AG09309 (cell line): ENCODE results near the gene USP1.

Experiments
- DNase-seq: peaks from one replicate; pipeline ENCODE4 v3.0.0-alpha.2; 2010; ENCODE audit warnings: low read depth
- H3K4me3 ChIP-seq: 2 replicates; pipeline ENCODE4 v1.5.1; 2011; ENCODE audit warnings: mild to moderate bottlenecking, low read depth, low read length, moderate library complexity; ENCODE audit not compliant: control insufficient read depth
- CTCF ChIP-seq: IDR thresholded peaks from 2 replicates; pipeline ENCODE4 v1.5.1; 2011; ENCODE audit warnings: mild to moderate bottlenecking, low read depth, low read length, inconsistent platforms; ENCODE audit not compliant: insufficient read depth, control insufficient read depth; ENCODE audit errors: missing control alignments

Gene USP1

GRCh38 chr1:62439652-62440371, 3.0 kb downstream of the USP1 start:
- no peak for DNase-seq
- no peak for TF ChIP-seq CTCF
- H3K4me3 ChIP-seq: no peak overlapping the region

GRCh38 chr1:62444701-62445100, 7.9 kb downstream of the USP1 start:
- TF ChIP-seq CTCF: no peak
- H3K4me3 ChIP-seq: no peak overlapping the region
- DNase-seq: no peak

GRCh38 chr1:62448221-62448933, 11.5 kb downstream of the USP1 start:
- H3K4me3 ChIP-seq: no peak overlapping the region
- no peak for TF ChIP-seq CTCF
- DNase-seq: no peak

GRCh38 chr1:62450301-62450700, 13.5 kb downstream of the USP1 start:
- H3K4me3 ChIP-seq: no peak overlapping the region
- no peak for TF ChIP-seq CTCF
- DNase-seq: no peak

GRCh38 chr1:62452951-62453350, 16.1 kb downstream of the USP1 start:
- no peak for DNase-seq
- no peak overlapping the region for H3K4me3 ChIP-seq
- TF ChIP-seq CTCF: no peak

GRCh38 chr1:62457955-62458354, 21.1 kb downstream of the USP1 start:
- DNase-seq: no peak
- no peak for TF ChIP-seq CTCF
- no peak overlapping the region for H3K4me3 ChIP-seq

GRCh38 chr1:62462370-62462769, 25.5 kb downstream of the USP1 start:
- DNase-seq: no peak
- no peak for TF ChIP-seq CTCF
- no peak overlapping the region for H3K4me3 ChIP-seq
